ENCODE results near the gene FAM210A. TPM values are rescaled to one million over a fixed set of nuclear protein-coding genes. Genes with fewer than 3 reads are reported as not detected.

The FAM210A gene
- total and polyA plus RNA-seq, 4 donors: 3.5 to 14.7 (median 11.2) TPM

DNA sequence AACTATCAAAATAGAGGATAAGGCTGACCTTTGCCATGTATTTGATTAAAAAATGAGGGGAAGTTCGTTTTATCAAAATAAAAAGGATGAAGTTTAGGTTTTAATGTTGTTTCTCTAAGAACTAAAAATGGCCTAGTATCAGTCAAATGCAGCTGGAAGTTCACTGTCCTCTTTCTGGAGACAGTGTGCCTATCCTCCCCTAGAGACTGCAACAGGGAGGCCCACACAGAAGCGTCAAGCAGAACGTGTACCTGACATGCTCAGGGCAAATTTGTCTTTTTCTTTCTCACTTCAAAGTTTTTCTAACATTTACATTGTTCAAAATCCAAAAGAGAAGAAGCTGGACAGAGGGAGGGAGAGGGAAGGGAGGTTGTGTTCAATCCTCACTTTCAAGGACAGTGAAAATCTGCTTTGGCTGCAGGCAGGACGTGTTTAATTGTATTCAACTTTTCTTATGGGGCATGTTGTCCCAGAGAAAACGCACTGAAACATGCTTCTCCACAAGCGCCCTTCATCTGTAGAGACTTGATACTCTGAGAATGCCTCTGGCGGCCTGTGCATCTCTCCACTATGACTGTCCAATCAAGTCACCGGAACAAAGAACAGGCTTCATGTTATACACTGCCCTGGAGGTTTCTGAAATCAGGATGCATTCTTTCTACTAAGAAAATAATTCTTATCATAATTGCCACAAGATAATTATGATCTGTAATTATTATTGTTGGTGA is 65.1 kb downstream of the FAM210A start:
- no peaks in the 10 kb centered on the region for H3K27me3 ChIP-seq (ENCODE audit: control insufficient read depth in 1 of 2, insufficient read depth in 2 of 2, low read length in 1 of 2)
- 40 to 45% methylated on average over 8 of the region's 8 CpGs for WGBS, 2 donors
- no peaks in the 10 kb centered on the region for H3K9me3 ChIP-seq (ENCODE audit: control insufficient read depth, low read length)
- ATAC-seq (ENCODE audit: low FRiP score) (no peak), DNase-seq (no peak)
- H3K27ac ChIP-seq (ENCODE audit: low read depth in 1 of 2, low read length in 2 of 2): peak overlapping the region in 1 of 2 donors; percentile 54
- intact Hi-C loops (cut with DNase I): no loop called here
- no peak overlapping the region for H3K4me3 ChIP-seq (ENCODE audit: low read length in 2 of 2)
- H3K4me1 ChIP-seq (ENCODE audit: control insufficient read depth in 1 of 2, insufficient read depth in 2 of 2, low read length in 2 of 2): peaks cover 0 to 5% of the 10 kb centered on the region in 2 donors
- no peaks in the 10 kb centered on the region for H3K36me3 ChIP-seq (ENCODE audit: control insufficient read depth in 1 of 2, insufficient read depth in 2 of 2, low read length in 1 of 2)

GRCh38 chr18:13660510-13660909 is 65.8 kb downstream of the FAM210A start:
- intact Hi-C loops (cut with DNase I): no loop called here
- no peak overlapping the region for H3K4me3 ChIP-seq (ENCODE audit: low read length in 2 of 2)
- ATAC-seq (ENCODE audit: low FRiP score) (peak; percentile 83), DNase-seq (no peak)
- peaks cover 0 to 5% of the 10 kb centered on the region in 2 donors for H3K4me1 ChIP-seq (ENCODE audit: control insufficient read depth in 1 of 2, insufficient read depth in 2 of 2, low read length in 2 of 2)
- H3K27ac ChIP-seq (ENCODE audit: low read depth in 1 of 2, low read length in 2 of 2): no peak overlapping the region
- WGBS, 2 donors: 1 to 7% methylated on average over 5 of the region's 5 CpGs
- H3K36me3 ChIP-seq (ENCODE audit: control insufficient read depth in 1 of 2, insufficient read depth in 2 of 2, low read length in 1 of 2): no peaks in the 10 kb centered on the region
- H3K27me3 ChIP-seq (ENCODE audit: control insufficient read depth in 1 of 2, insufficient read depth in 2 of 2, low read length in 1 of 2): no peaks in the 10 kb centered on the region
- no peaks in the 10 kb centered on the region for H3K9me3 ChIP-seq (ENCODE audit: control insufficient read depth, low read length)

DNA sequence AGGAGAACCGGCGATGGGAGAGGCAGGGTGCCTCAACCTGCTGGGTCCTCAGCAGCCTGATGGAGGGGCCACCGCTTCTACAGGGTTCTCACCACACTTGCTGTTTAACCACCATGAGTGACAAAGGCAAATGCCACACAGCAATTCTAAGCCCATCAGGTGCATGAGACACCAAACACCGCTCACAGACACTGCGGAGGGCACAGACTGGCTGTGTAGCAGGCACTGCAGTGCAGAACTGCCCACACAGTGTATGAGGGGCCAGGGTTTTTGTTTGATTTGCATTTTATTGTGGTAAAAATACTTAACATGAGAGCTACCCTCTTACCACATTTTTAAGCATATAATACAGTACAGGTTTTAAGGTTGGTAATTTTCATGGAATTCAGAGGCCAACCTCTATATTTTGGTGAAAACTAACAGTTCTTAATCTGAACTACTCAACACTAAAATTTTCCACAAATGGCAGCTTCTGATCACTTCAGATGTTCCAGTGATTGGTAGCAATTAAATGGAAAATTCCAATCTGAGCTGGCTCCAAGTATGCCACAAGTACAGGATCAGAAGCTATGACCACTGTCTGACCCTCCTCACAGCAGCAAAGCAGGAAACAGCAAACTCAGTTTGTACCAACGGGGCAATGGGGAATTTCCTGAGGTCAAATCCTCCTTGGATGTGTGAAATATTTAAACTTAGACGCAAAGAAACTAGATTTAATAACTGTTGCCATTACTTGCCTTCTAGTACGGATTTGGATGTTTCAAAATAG is 67.7 kb downstream of the FAM210A start:
- Histone ChIP-seq H3K36me3 (ENCODE audit: control insufficient read depth in 1 of 2, insufficient read depth in 2 of 2, low read length in 1 of 2) (no peaks in the 10 kb centered on the region), H3K9me3 (ENCODE audit: control insufficient read depth, low read length) (no peaks in the 10 kb centered on the region), H3K27me3 (ENCODE audit: control insufficient read depth in 1 of 2, insufficient read depth in 2 of 2, low read length in 1 of 2) (no peaks in the 10 kb centered on the region), H3K4me3 (ENCODE audit: low read length in 2 of 2) (no peak overlapping the region), H3K27ac (ENCODE audit: low read depth in 1 of 2, low read length in 2 of 2) (no peak overlapping the region), H3K4me1 (ENCODE audit: control insufficient read depth in 1 of 2, insufficient read depth in 2 of 2, low read length in 2 of 2) (peaks cover 0 to 5% of the 10 kb centered on the region in 2 donors)
- ATAC-seq (ENCODE audit: low FRiP score) (no peak), DNase-seq (no peak)
- whole genome bisulfite sequencing, 2 donors: 82% methylated on average over 8 of the region's 8 CpGs
- intact Hi-C loops (cut with DNase I): no loop called here

DNA sequence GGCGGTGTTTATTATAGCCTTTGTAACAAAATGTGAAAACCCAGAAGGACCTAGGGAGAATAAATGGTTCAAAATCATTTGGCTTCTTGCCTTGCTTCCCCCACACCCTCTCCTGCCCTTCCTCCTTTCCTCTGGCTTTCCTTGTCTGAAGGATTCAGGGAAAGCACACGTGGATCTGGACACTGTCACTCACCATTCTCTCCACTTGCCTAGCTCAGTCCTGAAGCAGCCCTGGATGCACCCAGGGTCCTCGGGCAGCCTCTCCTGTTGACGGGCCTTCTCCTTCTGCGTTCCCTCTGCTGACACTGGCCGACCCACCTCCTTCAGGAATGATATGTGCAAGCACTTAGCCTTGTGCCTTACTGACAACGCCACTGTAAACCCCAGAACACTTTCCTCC is 68.4 kb downstream of the FAM210A start:
- intact Hi-C loops (cut with DNase I): no loop called here
- Histone ChIP-seq H3K27ac (ENCODE audit: low read depth in 1 of 2, low read length in 2 of 2) (no peak overlapping the region), H3K27me3 (ENCODE audit: control insufficient read depth in 1 of 2, insufficient read depth in 2 of 2, low read length in 1 of 2) (no peaks in the 10 kb centered on the region), H3K4me1 (ENCODE audit: control insufficient read depth in 1 of 2, insufficient read depth in 2 of 2, low read length in 2 of 2) (peaks cover 0 to 5% of the 10 kb centered on the region in 2 donors), H3K36me3 (ENCODE audit: control insufficient read depth in 1 of 2, insufficient read depth in 2 of 2, low read length in 1 of 2) (no peaks in the 10 kb centered on the region), H3K9me3 (ENCODE audit: control insufficient read depth, low read length) (no peaks in the 10 kb centered on the region), H3K4me3 (ENCODE audit: low read length in 2 of 2) (no peak overlapping the region)
- DNase-seq (no peak), ATAC-seq (ENCODE audit: low FRiP score) (no peak)
- WGBS, 2 donors: 58 to 63% methylated on average over 7 of the region's 7 CpGs

GRCh38 chr18:13653746-13654433 is 72.5 kb downstream of the FAM210A start:
- WGBS, 2 donors: 11% methylated on average over 13 of the region's 13 CpGs
- Histone ChIP-seq H3K36me3 (ENCODE audit: control insufficient read depth in 1 of 2, insufficient read depth in 2 of 2, low read length in 1 of 2) (no peaks in the 10 kb centered on the region), H3K4me3 (ENCODE audit: low read length in 2 of 2) (no peak overlapping the region), H3K27me3 (ENCODE audit: control insufficient read depth in 1 of 2, insufficient read depth in 2 of 2, low read length in 1 of 2) (no peaks in the 10 kb centered on the region), H3K4me1 (ENCODE audit: control insufficient read depth in 1 of 2, insufficient read depth in 2 of 2, low read length in 2 of 2) (no peaks in the 10 kb centered on the region), H3K9me3 (ENCODE audit: control insufficient read depth, low read length) (no peaks in the 10 kb centered on the region), H3K27ac (ENCODE audit: low read depth in 1 of 2, low read length in 2 of 2) (no peak overlapping the region)
- intact Hi-C loops (cut with DNase I): no loop called here
- no peak for DNase-seq
- no peak for ATAC-seq (ENCODE audit: low FRiP score)

- Histone ChIP-seq H3K27me3 (ENCODE audit: control insufficient read depth in 1 of 2, insufficient read depth in 2 of 2, low read length in 1 of 2) (no peaks in the 10 kb centered on the region), H3K36me3 (ENCODE audit: control insufficient read depth in 1 of 2, insufficient read depth in 2 of 2, low read length in 1 of 2) (no peaks in the 10 kb centered on the region), H3K4me1 (ENCODE audit: control insufficient read depth in 1 of 2, insufficient read depth in 2 of 2, low read length in 2 of 2) (no peaks in the 10 kb centered on the region), H3K4me3 (ENCODE audit: low read length in 2 of 2) (no peak overlapping the region), H3K27ac (ENCODE audit: low read depth in 1 of 2, low read length in 2 of 2) (no peak overlapping the region), H3K9me3 (ENCODE audit: control insufficient read depth, low read length) (no peaks in the 10 kb centered on the region)
- ATAC-seq (ENCODE audit: low FRiP score) (no peak), DNase-seq (no peak)
- WGBS, 2 donors: 87 to 90% methylated on average over 23 of the region's 23 CpGs
- intact Hi-C loops (cut with DNase I): no loop called here
These were observed 76.7 kb downstream of the FAM210A start for GRCh38 chr18:13649397-13650390.

DNA sequence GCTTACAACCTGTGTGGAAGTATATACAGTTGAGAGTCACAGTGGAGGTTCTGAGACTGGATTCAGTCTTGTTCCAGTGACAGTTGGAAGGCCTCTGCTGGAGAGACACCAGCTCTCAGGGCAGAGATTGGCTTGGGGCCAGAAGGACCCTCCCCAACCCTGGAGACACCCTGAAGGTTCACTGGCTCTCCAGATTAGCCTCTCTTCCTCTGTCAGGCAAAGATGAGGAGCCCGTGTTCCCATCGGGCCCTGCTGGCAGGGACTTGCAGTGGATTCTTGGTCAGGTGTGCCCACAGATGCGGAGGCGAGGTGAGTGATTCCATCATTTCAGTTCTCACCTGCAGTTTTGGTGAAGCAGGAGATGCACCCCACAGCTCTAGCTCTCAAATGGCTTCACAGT is 78.6 kb downstream of the FAM210A start:
- 94 to 98% methylated on average over 4 of the region's 4 CpGs for WGBS, 2 donors
- DNase-seq: no peak
- no peak overlapping the region for H3K27ac ChIP-seq (ENCODE audit: low read depth in 1 of 2, low read length in 2 of 2)
- H3K9me3 ChIP-seq (ENCODE audit: control insufficient read depth, low read length): no peaks in the 10 kb centered on the region
- H3K4me3 ChIP-seq (ENCODE audit: low read length in 2 of 2): no peak overlapping the region
- no peaks in the 10 kb centered on the region for H3K36me3 ChIP-seq (ENCODE audit: control insufficient read depth in 1 of 2, insufficient read depth in 2 of 2, low read length in 1 of 2)
- no peaks in the 10 kb centered on the region for H3K4me1 ChIP-seq (ENCODE audit: control insufficient read depth in 1 of 2, insufficient read depth in 2 of 2, low read length in 2 of 2)
- no peak for ATAC-seq (ENCODE audit: low FRiP score)
- intact Hi-C loops (cut with DNase I): no loop called here
- no peaks in the 10 kb centered on the region for H3K27me3 ChIP-seq (ENCODE audit: control insufficient read depth in 1 of 2, insufficient read depth in 2 of 2, low read length in 1 of 2)

- H3K36me3 ChIP-seq (ENCODE audit: control insufficient read depth in 1 of 2, insufficient read depth in 2 of 2, low read length in 1 of 2): no peaks in the 10 kb centered on the region
- intact Hi-C loops (cut with DNase I): no loop called here
- DNase-seq (no peak), ATAC-seq (ENCODE audit: low FRiP score) (no peak)
- WGBS, 2 donors: 70 to 83% methylated on average over 4 of the region's 4 CpGs
- no peak overlapping the region for H3K27ac ChIP-seq (ENCODE audit: low read depth in 1 of 2, low read length in 2 of 2)
- no peak overlapping the region for H3K4me3 ChIP-seq (ENCODE audit: low read length in 2 of 2)
- no peaks in the 10 kb centered on the region for H3K9me3 ChIP-seq (ENCODE audit: control insufficient read depth, low read length)
- no peaks in the 10 kb centered on the region for H3K4me1 ChIP-seq (ENCODE audit: control insufficient read depth in 1 of 2, insufficient read depth in 2 of 2, low read length in 2 of 2)
- no peaks in the 10 kb centered on the region for H3K27me3 ChIP-seq (ENCODE audit: control insufficient read depth in 1 of 2, insufficient read depth in 2 of 2, low read length in 1 of 2)
These were observed 79.7 kb downstream of the FAM210A start for GRCh38 chr18:13646633-13647032.
